Testis (tissue), 3 donors: ENCODE measurements around the gene ZC3H4. TPM values are rescaled to one million over a fixed set of nuclear protein-coding genes. Genes with fewer than 3 reads are reported as not detected.

Experiments
- DNase-seq: peaks from one replicate; pipeline ENCODE4 v3.0.0-alpha.2; 2019
- H3K27ac ChIP-seq, 2 donors: fragments of 200-600 bp; sonication (generic); one replicate each; pipeline ENCODE4 v1.5.1; 2019
- H3K27me3 ChIP-seq: fragments of 200-600 bp; sonication (generic); one replicate; pipeline ENCODE4 v1.5.1; 2019
- H3K36me3 ChIP-seq: fragments of 200-600 bp; sonication (generic); one replicate; pipeline ENCODE4 v1.5.1; 2017; ENCODE audit warnings: low read depth; ENCODE audit errors: missing control alignments
- H3K4me1 ChIP-seq: fragments of 200-600 bp; sonication (generic); one replicate; pipeline ENCODE4 v1.5.1; 2019
- H3K4me3 ChIP-seq, 2 donors: fragments of 200-600 bp; sonication (generic); one replicate each; pipeline ENCODE4 v1.5.1; 2017 to 2019
- H3K9me3 ChIP-seq: fragments of 200-600 bp; sonication (generic); one replicate; pipeline ENCODE4 v1.5.1; 2017
- POLR2A ChIP-seq: fragments of 450-650 bp; IDR thresholded peaks from one replicate; pipeline ENCODE4 v1.6.1; 2017; ENCODE audit warnings: antibody characterized with exemption, mild to moderate bottlenecking, moderate library complexity
- WGBS, 2 donors: methylation state at CpG; one replicate each; pipeline ENCODE4 v1.1.5; 2018; 5-methylcytosine and 5-hydroxymethylcytosine counted together
- intact Hi-C: fragments of 100-400 bp; cut with DNase I; formaldehyde crosslinking; loops from one replicate; pipeline ENCODE4 v1.15.1; 2023; ENCODE audit warnings: low total_unique reads
- polyA plus RNA-seq: library from polyadenylated mRNA; stranded (reverse); fragments of 350-450 nt; fragmentation: Illumina TruSeq; extraction: RNeasy Lipid Tissue Mini Kit (QIAGEN cat#74804); gene quantifications from one replicate; pipeline ENCODE4 v1.2.3, GENCODE V29; 2014; ENCODE audit warnings: low read depth, low replicate concordance; ENCODE audit not compliant: insufficient read depth
- total RNA-seq, 2 donors: library from RNA; depleted of rRNA; stranded (reverse); fragments of >200 nt; gene quantifications; one replicate each; pipeline ENCODE4 v1.2.3, GENCODE V29; 2016
- TF ChIP-seq, protein P1 (sequence below), 3 experiments: fragments of 450-650 bp in 2 of 3; fragments of 200-600 bp in 1 of 3; sonication (generic) in 1 of 3; IDR thresholded peaks; one replicate each; pipeline ENCODE4 v1.5.1; 2016 to 2019; ENCODE audit warnings: antibody characterized with exemption in 3 of 3, mild to moderate bottlenecking in 2 of 3, moderate library complexity in 1 of 3

Gene ZC3H4
- total and polyA plus RNA-seq, 3 donors from 2014 or later = 25.4 to 47.3 (median 45.2) TPM

GRCh38 chr19:47157431-47158321, 44.1 kb upstream of the ZC3H4 start:
- no peak overlapping the region for H3K4me3 ChIP-seq
- intact Hi-C loops = loop anchor here (10.0 kb wide), 1 partner anchor 47 kb away; no protein-coding TSS in a partner anchor

GRCh38 chr19:47156861-47157430, 43.4 kb upstream of the ZC3H4 start:
- no peaks in the 10 kb centered on the region for H3K36me3 ChIP-seq
- no peak for DNase-seq
- 65 to 76% methylated on average over 7 of the region's 7 CpGs for WGBS, 2 donors
- H3K27me3 ChIP-seq = no peaks in the 10 kb centered on the region
- no peak overlapping the region for H3K4me3 ChIP-seq
- no peak overlapping the region for H3K27ac ChIP-seq
- intact Hi-C loops = loop anchor here (10.0 kb wide), 1 partner anchor 48 kb away; no protein-coding TSS in a partner anchor
- TF ChIP-seq POLR2A = no peak
- TF ChIP-seq, protein P1, sequence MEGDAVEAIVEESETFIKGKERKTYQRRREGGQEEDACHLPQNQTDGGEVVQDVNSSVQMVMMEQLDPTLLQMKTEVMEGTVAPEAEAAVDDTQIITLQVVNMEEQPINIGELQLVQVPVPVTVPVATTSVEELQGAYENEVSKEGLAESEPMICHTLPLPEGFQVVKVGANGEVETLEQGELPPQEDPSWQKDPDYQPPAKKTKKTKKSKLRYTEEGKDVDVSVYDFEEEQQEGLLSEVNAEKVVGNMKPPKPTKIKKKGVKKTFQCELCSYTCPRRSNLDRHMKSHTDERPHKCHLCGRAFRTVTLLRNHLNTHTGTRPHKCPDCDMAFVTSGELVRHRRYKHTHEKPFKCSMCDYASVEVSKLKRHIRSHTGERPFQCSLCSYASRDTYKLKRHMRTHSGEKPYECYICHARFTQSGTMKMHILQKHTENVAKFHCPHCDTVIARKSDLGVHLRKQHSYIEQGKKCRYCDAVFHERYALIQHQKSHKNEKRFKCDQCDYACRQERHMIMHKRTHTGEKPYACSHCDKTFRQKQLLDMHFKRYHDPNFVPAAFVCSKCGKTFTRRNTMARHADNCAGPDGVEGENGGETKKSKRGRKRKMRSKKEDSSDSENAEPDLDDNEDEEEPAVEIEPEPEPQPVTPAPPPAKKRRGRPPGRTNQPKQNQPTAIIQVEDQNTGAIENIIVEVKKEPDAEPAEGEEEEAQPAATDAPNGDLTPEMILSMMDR (IDR thresholded peaks at IDR 0.05) = no peak
- no peaks in the 10 kb centered on the region for H3K9me3 ChIP-seq
- peaks cover 14% of the 10 kb centered on the region for H3K4me1 ChIP-seq

More at GRCh38 chr19:47157431-47158321, 44.1 kb upstream of the ZC3H4 start:
- TF ChIP-seq, protein P1 (IDR thresholded peaks at IDR 0.05) = no peak
- no peak for TF ChIP-seq POLR2A
- WGBS, 2 donors = 30 to 41% methylated on average over 5 to 10 of the region's 10 CpGs
- no peaks in the 10 kb centered on the region for H3K27me3 ChIP-seq
- H3K27ac ChIP-seq = peak overlapping the region; percentile 2 to 56
- H3K9me3 ChIP-seq = no peaks in the 10 kb centered on the region
- peaks cover 14% of the 10 kb centered on the region for H3K4me1 ChIP-seq
- peak; percentile 27 for DNase-seq
- no peaks in the 10 kb centered on the region for H3K36me3 ChIP-seq

DNA sequence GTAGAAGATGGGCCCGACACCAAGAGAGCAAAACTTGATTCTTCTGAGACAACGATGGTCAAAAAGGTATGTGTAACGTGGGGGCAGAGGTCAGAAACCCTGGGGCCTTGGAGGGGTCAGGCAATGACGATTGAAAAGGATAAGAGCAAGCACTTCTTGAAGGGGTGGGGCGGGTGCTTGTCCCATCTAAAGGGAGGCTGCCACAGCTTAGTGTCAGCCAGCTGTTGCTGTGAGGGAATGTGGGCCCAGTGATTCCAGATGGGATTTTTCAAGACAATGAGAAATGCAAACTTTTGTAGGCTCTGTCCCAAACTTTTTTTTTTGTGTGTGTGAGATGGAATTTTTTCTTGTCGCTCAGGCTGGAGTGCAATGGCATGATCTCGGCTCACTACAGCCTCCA, 41.6 kb upstream of the ZC3H4 start:
- DNase-seq = no peak
- intact Hi-C loops = loop anchor here (10.0 kb wide), 1 partner anchor 50 kb away; no protein-coding TSS in a partner anchor
- TF ChIP-seq POLR2A = no peak
- TF ChIP-seq, protein P1 (IDR thresholded peaks at IDR 0.05) = no peak
- H3K36me3 ChIP-seq = no peaks in the 10 kb centered on the region
- H3K27ac ChIP-seq = no peak overlapping the region
- WGBS, 2 donors = 69% methylated on average over 7 of the region's 7 CpGs
- H3K9me3 ChIP-seq = no peaks in the 10 kb centered on the region
- H3K27me3 ChIP-seq = no peaks in the 10 kb centered on the region
- no peak overlapping the region for H3K4me3 ChIP-seq
- H3K4me1 ChIP-seq = peaks cover 14% of the 10 kb centered on the region

GRCh38 chr19:47153266-47153665, 39.7 kb upstream of the ZC3H4 start:
- Histone ChIP-seq H3K36me3 (no peaks in the 10 kb centered on the region), H3K4me3 (no peak overlapping the region), H3K27me3 (no peaks in the 10 kb centered on the region), H3K27ac (no peak overlapping the region), H3K4me1 (peaks cover 11% of the 10 kb centered on the region), H3K9me3 (no peaks in the 10 kb centered on the region)
- 88 to 91% methylated on average over 2 of the region's 2 CpGs for WGBS, 2 donors
- no peak for DNase-seq
- no peak for TF ChIP-seq POLR2A
- TF ChIP-seq, protein P1 (IDR thresholded peaks at IDR 0.05) = no peak
- intact Hi-C loops = loop anchor here (10.0 kb wide), 1 partner anchor 52 kb away; no protein-coding TSS in a partner anchor
